ENCODE measurements around the gene HSD11B1L. TPM values are rescaled to one million over a fixed set of nuclear protein-coding genes. Genes with fewer than 3 reads are reported as not detected.

Gene HSD11B1L, protein sequence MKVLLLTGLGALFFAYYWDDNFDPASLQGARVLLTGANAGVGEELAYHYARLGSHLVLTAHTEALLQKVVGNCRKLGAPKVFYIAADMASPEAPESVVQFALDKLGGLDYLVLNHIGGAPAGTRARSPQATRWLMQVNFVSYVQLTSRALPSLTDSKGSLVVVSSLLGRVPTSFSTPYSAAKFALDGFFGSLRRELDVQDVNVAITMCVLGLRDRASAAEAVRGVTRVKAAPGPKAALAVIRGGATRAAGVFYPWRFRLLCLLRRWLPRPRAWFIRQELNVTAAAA
- total RNA-seq (2014; rRNA removed; shearing (Covaris generic)): 2.1 and 5.2 TPM in 2 replicates

DNA sequence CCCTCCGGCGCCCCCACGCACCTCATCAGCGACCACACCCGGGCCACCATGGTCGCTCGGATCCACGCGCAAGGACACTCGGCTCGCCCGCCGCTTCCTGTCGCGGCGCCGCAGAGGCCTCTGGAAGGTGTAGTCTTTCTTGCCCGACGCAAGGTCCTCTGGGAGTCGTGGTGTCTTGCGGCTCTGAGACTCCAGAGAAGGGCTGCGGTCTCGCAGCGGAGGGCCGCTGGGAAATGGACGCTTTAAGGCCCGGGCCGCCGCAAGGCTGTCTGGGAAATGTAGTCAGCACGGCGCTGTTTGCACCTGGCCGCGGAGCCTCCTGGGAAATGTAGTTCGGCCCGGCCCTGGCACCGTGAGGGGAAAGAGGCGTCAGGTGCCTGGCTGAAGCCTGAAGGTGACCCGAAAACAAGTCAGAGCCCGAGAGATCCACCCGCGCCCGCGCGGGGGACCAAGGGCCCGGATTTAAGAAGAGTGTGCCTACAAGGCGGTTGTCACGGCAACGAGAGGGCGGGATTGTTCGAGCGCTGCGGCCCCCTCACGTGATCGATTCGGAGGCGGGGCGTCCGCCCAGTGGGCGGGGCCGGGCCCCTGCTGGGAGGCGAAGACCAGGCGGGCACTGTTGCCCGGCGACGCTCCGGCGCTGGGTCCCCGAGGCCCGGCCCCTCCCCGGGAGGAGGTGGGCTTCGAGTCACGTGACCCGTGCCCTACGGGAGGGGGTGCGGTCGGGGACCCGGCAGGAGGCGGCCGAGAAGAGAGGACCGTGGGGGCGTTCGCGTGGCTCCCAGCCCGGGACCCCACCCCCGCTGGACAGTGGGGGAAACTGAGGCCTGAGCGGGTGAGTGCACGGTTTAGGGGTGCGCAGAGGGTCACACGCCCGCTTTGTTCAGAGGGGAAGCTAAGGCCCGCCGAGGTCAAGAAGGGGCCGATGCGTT lies at the start of gene HSD11B1L, which contains the start of gene MICOS13:
HSD11B1L (plus strand) TSS at position 591 of the 932 bp plus-strand sequence. CDS start 3,806 bp downstream, outside the sequence.
MICOS13 (minus strand) TSS at position 80 of the 932 bp plus-strand sequence; CDS start at position 50, 30 bp downstream.
- peak; percentile 99 for DNase-seq (ENCODE audit: low read depth in 1 of 2, low spot score in 2 of 2)
- H3K36me3 ChIP-seq: peaks cover 3% of the 10 kb centered on the region; the same call in 1 of the 2 replicates
- no peaks in the 10 kb centered on the region for H3K9me3 ChIP-seq (replicated peaks)
- peak within 1 kb of the TSS; percentile 63 for H3K4me3 ChIP-seq
- no peaks in the 10 kb centered on the region for H3K27me3 ChIP-seq (replicated peaks)
- peak within 1 kb of the TSS; percentile 56 for H3K27ac ChIP-seq
- H3K4me1 ChIP-seq (replicated peaks): peaks cover 13% of the 10 kb centered on the region

GRCh38 chr19:5631567-5632240 lies 49.1 kb upstream of the HSD11B1L start:
- Histone ChIP-seq H3K9me3 (replicated peaks) (no peaks in the 10 kb centered on the region), H3K4me1 (replicated peaks) (no peaks in the 10 kb centered on the region), H3K4me3 (no peak overlapping the region), H3K27me3 (replicated peaks) (no peaks in the 10 kb centered on the region), H3K27ac (no peak overlapping the region), H3K36me3 (peaks cover 76% of the 10 kb centered on the region)
- DNase-seq (ENCODE audit: low read depth in 1 of 2, low spot score in 2 of 2): no peak

GRCh38 chr19:5632241-5632612 lies 48.6 kb upstream of the HSD11B1L start:
- Histone ChIP-seq H3K27me3 (replicated peaks) (no peaks in the 10 kb centered on the region), H3K27ac (no peak overlapping the region), H3K36me3 (peaks cover 73% of the 10 kb centered on the region), H3K4me3 (no peak overlapping the region), H3K9me3 (replicated peaks) (no peaks in the 10 kb centered on the region), H3K4me1 (replicated peaks) (no peaks in the 10 kb centered on the region)
- DNase-seq (ENCODE audit: low read depth in 1 of 2, low spot score in 2 of 2): no peak

DNA sequence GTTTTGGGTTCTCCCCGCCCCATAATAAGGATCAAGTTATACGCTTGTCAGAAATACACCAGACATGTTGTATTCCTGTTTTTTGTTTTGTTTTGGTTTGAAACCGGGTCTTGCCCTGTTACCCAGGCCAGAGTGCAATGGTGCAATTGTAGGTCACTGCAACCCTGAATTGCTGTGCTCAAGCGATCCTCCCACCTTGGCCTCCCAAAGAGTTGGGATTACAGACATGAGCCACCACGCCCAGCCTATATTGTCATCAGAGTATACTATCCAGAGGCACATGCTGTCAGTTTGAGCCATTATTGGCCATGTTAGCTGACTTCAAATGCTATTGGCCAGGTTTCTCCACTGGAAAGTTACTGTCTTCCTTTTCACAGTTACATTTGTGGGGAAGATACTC lies 48.2 kb upstream of the HSD11B1L start:
- Histone ChIP-seq H3K4me1 (replicated peaks) (no peaks in the 10 kb centered on the region), H3K27me3 (replicated peaks) (no peaks in the 10 kb centered on the region), H3K36me3 (peaks cover 72% of the 10 kb centered on the region), H3K9me3 (replicated peaks) (no peaks in the 10 kb centered on the region), H3K27ac (no peak overlapping the region), H3K4me3 (no peak overlapping the region)
- DNase-seq (ENCODE audit: low read depth in 1 of 2, low spot score in 2 of 2): no peak

DNA sequence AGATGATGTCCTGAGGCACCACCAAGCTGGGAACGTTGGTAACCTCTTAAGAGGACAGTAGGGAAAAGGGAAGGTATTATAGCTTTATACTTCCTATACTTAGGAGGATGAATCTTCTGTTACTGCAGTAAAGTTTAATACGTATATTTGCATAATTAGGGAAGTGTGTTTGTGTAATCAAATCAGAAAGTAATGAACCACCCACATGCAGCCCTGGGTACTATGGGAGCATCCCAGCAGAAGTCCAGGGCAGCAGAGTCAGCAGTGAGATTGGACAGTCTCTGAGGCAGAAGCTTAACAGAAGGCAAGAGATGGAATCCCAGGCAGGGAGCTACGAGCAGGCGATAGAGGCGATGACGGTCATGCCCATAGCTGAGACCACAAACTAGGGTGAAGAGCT lies 45.4 kb upstream of the HSD11B1L start:
- no peaks in the 10 kb centered on the region for H3K4me1 ChIP-seq (replicated peaks)
- peaks cover 56% of the 10 kb centered on the region for H3K36me3 ChIP-seq

DNA sequence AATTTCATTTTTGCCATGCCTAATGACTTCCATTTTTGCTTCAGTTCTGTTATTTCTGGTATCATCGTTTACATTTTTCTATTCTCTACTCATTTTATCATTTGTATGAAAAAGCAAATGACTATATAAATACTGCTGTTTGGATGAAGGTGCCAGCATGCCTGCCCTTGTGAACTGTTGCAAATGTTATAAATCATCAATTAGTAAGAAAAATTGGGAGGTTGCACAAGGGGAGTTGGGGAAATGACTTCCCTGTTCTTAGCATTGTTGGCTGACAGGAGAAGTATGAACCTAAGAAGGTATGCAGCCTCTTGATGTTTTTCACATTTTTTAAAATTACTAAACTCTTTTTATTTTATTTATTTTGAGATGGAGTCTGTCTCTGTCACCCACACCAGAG lies 42.9 kb upstream of the HSD11B1L start:
- DNase-seq (ENCODE audit: low read depth in 1 of 2, low spot score in 2 of 2): no peak
- Histone ChIP-seq H3K4me1 (replicated peaks) (no peaks in the 10 kb centered on the region), H3K9me3 (replicated peaks) (no peaks in the 10 kb centered on the region), H3K36me3 (peaks cover 53% of the 10 kb centered on the region), H3K4me3 (no peak overlapping the region), H3K27ac (no peak overlapping the region), H3K27me3 (replicated peaks) (no peaks in the 10 kb centered on the region)

More for the DNA sequence above, 45.4 kb upstream of the HSD11B1L start:
- H3K9me3 ChIP-seq (replicated peaks): no peaks in the 10 kb centered on the region
- no peak overlapping the region for H3K4me3 ChIP-seq
- no peak overlapping the region for H3K27ac ChIP-seq
- no peaks in the 10 kb centered on the region for H3K27me3 ChIP-seq (replicated peaks)
- DNase-seq (ENCODE audit: low read depth in 1 of 2, low spot score in 2 of 2): no peak

- no peak for DNase-seq (ENCODE audit: low read depth in 1 of 2, low spot score in 2 of 2)
- H3K9me3 ChIP-seq (replicated peaks): no peaks in the 10 kb centered on the region
- no peak overlapping the region for H3K27ac ChIP-seq
- no peaks in the 10 kb centered on the region for H3K27me3 ChIP-seq (replicated peaks)
- no peaks in the 10 kb centered on the region for H3K4me1 ChIP-seq (replicated peaks)
- peaks cover 71% of the 10 kb centered on the region for H3K36me3 ChIP-seq
- no peak overlapping the region for H3K4me3 ChIP-seq
Observed at GRCh38 chr19:5641171-5641570, 39.7 kb upstream of the HSD11B1L start.

DNA sequence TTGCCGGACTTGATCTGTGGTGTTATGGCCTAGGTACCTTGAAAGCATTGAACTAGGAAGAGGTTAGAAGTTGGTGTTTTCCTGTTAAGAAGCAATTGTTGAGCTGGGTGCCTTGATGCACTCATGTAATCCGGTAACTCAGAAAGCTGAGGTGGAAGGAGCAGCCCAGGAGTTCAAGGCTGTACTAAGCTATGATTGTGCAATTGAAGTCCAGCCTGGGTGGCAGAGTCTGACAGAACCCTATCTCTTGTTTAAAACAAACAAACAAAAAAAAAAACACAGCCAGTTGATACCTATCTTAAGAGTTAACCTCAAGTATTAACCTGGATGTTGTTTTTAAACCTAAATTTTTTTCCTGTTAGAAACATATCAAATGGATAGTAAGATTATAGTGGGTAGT lies 38.6 kb upstream of the HSD11B1L start:
- no peak for DNase-seq (ENCODE audit: low read depth in 1 of 2, low spot score in 2 of 2)
- no peaks in the 10 kb centered on the region for H3K4me1 ChIP-seq (replicated peaks)
- H3K27ac ChIP-seq: no peak overlapping the region
- H3K9me3 ChIP-seq (replicated peaks): no peaks in the 10 kb centered on the region
- no peak overlapping the region for H3K4me3 ChIP-seq
- H3K27me3 ChIP-seq (replicated peaks): no peaks in the 10 kb centered on the region
- peaks cover 76% of the 10 kb centered on the region for H3K36me3 ChIP-seq

DNA sequence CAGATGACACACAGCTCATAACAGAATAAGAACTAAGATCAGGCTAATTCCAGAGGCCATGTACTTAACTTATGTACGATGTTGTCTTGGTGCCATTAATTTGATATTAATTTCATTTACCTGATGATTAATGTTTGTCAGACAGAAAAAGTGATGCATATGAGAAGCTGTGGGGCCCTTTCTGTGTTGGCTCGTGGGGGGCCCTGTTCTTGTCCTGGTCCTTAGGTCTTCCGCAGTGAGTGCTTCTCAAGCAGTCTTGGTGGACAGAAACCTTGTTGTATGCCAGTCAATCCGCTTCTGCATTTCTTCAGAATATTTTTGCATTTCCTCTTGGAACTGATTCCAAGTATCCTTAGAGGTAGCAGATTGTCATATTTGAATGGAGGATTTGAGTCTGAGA lies 37.8 kb upstream of the HSD11B1L start:
- no peak for DNase-seq (ENCODE audit: low read depth in 1 of 2, low spot score in 2 of 2)
- Histone ChIP-seq H3K4me1 (replicated peaks) (no peaks in the 10 kb centered on the region), H3K9me3 (replicated peaks) (no peaks in the 10 kb centered on the region), H3K27ac (no peak overlapping the region), H3K36me3 (peaks cover 78% of the 10 kb centered on the region), H3K27me3 (replicated peaks) (no peaks in the 10 kb centered on the region), H3K4me3 (no peak overlapping the region)

GRCh38 chr19:5644037-5644436 lies 36.8 kb upstream of the HSD11B1L start:
- H3K36me3 ChIP-seq: peaks cover 81% of the 10 kb centered on the region
- DNase-seq (ENCODE audit: low read depth in 1 of 2, low spot score in 2 of 2): no peak

GRCh38 chr19:5645409-5645808 lies 35.4 kb upstream of the HSD11B1L start:
- H3K4me1 ChIP-seq (replicated peaks): no peaks in the 10 kb centered on the region
- no peaks in the 10 kb centered on the region for H3K27me3 ChIP-seq (replicated peaks)
- H3K9me3 ChIP-seq (replicated peaks): no peaks in the 10 kb centered on the region
- H3K36me3 ChIP-seq: peaks cover 87% of the 10 kb centered on the region
- H3K27ac ChIP-seq: no peak overlapping the region
- DNase-seq (ENCODE audit: low read depth in 1 of 2, low spot score in 2 of 2): no peak
- H3K4me3 ChIP-seq: no peak overlapping the region

More at GRCh38 chr19:5644037-5644436, 36.8 kb upstream of the HSD11B1L start:
- H3K27ac ChIP-seq: no peak overlapping the region
- H3K9me3 ChIP-seq (replicated peaks): no peaks in the 10 kb centered on the region
- H3K4me3 ChIP-seq: no peak overlapping the region
- no peaks in the 10 kb centered on the region for H3K4me1 ChIP-seq (replicated peaks)
- no peaks in the 10 kb centered on the region for H3K27me3 ChIP-seq (replicated peaks)

GRCh38 chr19:5646703-5647102 lies 34.1 kb upstream of the HSD11B1L start:
- H3K4me1 ChIP-seq (replicated peaks): no peaks in the 10 kb centered on the region
- no peaks in the 10 kb centered on the region for H3K9me3 ChIP-seq (replicated peaks)
- no peak overlapping the region for H3K27ac ChIP-seq
- no peak for DNase-seq (ENCODE audit: low read depth in 1 of 2, low spot score in 2 of 2)
- H3K36me3 ChIP-seq: peaks cover 92% of the 10 kb centered on the region
- H3K4me3 ChIP-seq: no peak overlapping the region
- H3K27me3 ChIP-seq (replicated peaks): no peaks in the 10 kb centered on the region

DNA sequence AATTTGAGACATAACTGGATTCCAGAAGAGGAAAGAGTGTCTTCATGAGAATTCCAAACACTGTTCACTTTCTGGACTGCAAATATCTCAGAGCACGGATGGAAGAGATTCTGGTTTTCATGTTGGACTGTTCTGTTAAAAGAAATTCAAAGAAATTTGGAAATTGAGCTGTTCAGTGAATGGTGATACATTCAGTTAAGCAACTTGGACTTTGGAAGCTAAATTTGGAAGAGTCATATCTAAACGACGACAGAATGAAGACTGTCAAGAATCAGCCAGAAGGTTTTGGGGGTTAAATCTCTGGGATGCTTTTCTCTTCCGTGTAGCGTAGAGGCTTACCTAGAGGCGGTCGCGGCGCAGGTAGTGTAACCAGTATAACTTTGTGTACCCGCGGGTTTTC lies 32.4 kb upstream of the HSD11B1L start:
- Histone ChIP-seq H3K27me3 (replicated peaks) (no peaks in the 10 kb centered on the region), H3K4me1 (replicated peaks) (no peaks in the 10 kb centered on the region), H3K4me3 (no peak overlapping the region), H3K9me3 (replicated peaks) (no peaks in the 10 kb centered on the region), H3K36me3 (peaks cover 93% of the 10 kb centered on the region), H3K27ac (no peak overlapping the region)
- DNase-seq (ENCODE audit: low read depth in 1 of 2, low spot score in 2 of 2): no peak
